ENCODE measurements around the gene DENND2A.

- TF ChIP-seq CTCF (conservative IDR thresholded peaks at IDR 0.05 in 1 of 2, IDR thresholded peaks at IDR 0.05 in 1 of 2; ENCODE audit: extremely low read depth in 1 of 2, insufficient read depth in 1 of 2, low read depth in 1 of 2, low read length in 2 of 2) (no peak), EZH2 (IDR thresholded peaks at IDR 0.05; ENCODE audit: borderline replicate concordance, low read length) (no peak)
Observed at GRCh38 chr7:140621401-140622021, 19.1 kb downstream of the DENND2A start.

Data from mammary epithelial cell (primary cell).